HepG2 (cell line): ENCODE measurements around the gene DPEP2NB. TPM values are rescaled to one million over a fixed set of nuclear protein-coding genes. Genes with fewer than 3 reads are reported as not detected.

Experiments used
- DR1 ChIP-seq: sonication (generic); formaldehyde crosslinking; IDR thresholded peaks from 2 replicates; pipeline ENCODE4 v1.8.0; 2021; ENCODE audit warnings: mild to moderate bottlenecking, missing genetic modification reagents, inconsistent platforms
- GATAD2A ChIP-seq: IDR thresholded peaks from 2 replicates; pipeline ENCODE4 v1.6.1; 2016
- HMGA1 ChIP-seq: sonication (generic); formaldehyde crosslinking; conservative IDR thresholded peaks from 2 replicates; pipeline ENCODE4 v1.4.0; 2020; ENCODE audit warnings: missing genetic modification reagents
- MLXIP ChIP-seq: sonication (generic); formaldehyde crosslinking; IDR thresholded peaks from 2 replicates; pipeline ENCODE4 v1.9.0; 2021; ENCODE audit warnings: missing genetic modification reagents, borderline replicate concordance
- MYC ChIP-seq: sonication (generic); formaldehyde crosslinking; IDR thresholded peaks from 2 replicates; pipeline ENCODE4 v1.9.0; 2021; ENCODE audit warnings: missing genetic modification reagents, borderline replicate concordance
- NCOR1 ChIP-seq: fragments of 200-600 bp; sonication (generic); IDR thresholded peaks from 2 replicates; pipeline ENCODE4 v1.7.0; 2017; ENCODE audit warnings: antibody characterized with exemption, low read length, borderline replicate concordance
- NFYB ChIP-seq: sonication (generic); formaldehyde crosslinking; IDR thresholded peaks from 2 replicates; pipeline ENCODE4 v1.4.0; 2020; ENCODE audit warnings: missing genetic modification reagents
- POLR2AphosphoS2 ChIP-seq: IDR thresholded peaks from 2 replicates; pipeline ENCODE4 v1.6.1; 2011; ENCODE audit warnings: low read depth, low read length, improper control_type of control experiment
- RAD51 ChIP-seq: fragments of 450-650 bp; IDR thresholded peaks from 2 replicates; pipeline ENCODE4 v1.6.1; 2016; ENCODE audit warnings: borderline replicate concordance
- SAP130 ChIP-seq: IDR thresholded peaks from 2 replicates; pipeline ENCODE4 v1.6.1; 2016; ENCODE audit warnings: low read depth
- SYNCRIP ChIP-seq: fragments of 200-400 bp; formaldehyde crosslinking; IDR thresholded peaks from 2 replicates; pipeline ENCODE4 v1.6.1; 2018; ENCODE audit warnings: mild to moderate bottlenecking, low read depth, low read length; ENCODE audit not compliant: insufficient read depth
- ZBTB10 ChIP-seq: sonication (generic); formaldehyde crosslinking; IDR thresholded peaks from 2 replicates; pipeline ENCODE4 v1.4.0; 2020; ENCODE audit warnings: missing genetic modification reagents, borderline replicate concordance
- ZBTB38 ChIP-seq: sonication (generic); formaldehyde crosslinking; IDR thresholded peaks from 2 replicates; pipeline ENCODE4 v1.5.1; 2020; ENCODE audit warnings: mild to moderate bottlenecking, missing genetic modification reagents
- ZMYM2 ChIP-seq: sonication (generic); formaldehyde crosslinking; IDR thresholded peaks from 2 replicates; pipeline ENCODE4 v1.8.0; 2022; ENCODE audit warnings: mild to moderate bottlenecking, missing genetic modification reagents
- ZNF121 ChIP-seq: sonication (generic); formaldehyde crosslinking; IDR thresholded peaks from 2 replicates; pipeline ENCODE4 v1.5.0; 2020; ENCODE audit warnings: mild to moderate bottlenecking, missing genetic modification reagents
- ZNF382 ChIP-seq: sonication (generic); formaldehyde crosslinking; IDR thresholded peaks from 2 replicates; pipeline ENCODE4 v1.5.0; 2020; ENCODE audit warnings: missing genetic modification reagents, mild to moderate bottlenecking, borderline replicate concordance
- ZNF589 ChIP-seq: sonication (generic); formaldehyde crosslinking; conservative IDR thresholded peaks from 2 replicates; pipeline ENCODE4 v1.8.0; 2022; ENCODE audit warnings: mild to moderate bottlenecking, moderate library complexity, missing genetic modification reagents
- ZNF788 ChIP-seq: sonication (generic); formaldehyde crosslinking; IDR thresholded peaks from 2 replicates; pipeline ENCODE4 v1.5.0; 2020; ENCODE audit warnings: mild to moderate bottlenecking, missing genetic modification reagents, borderline replicate concordance
- ZSCAN25 ChIP-seq: sonication (generic); formaldehyde crosslinking; IDR thresholded peaks from 2 replicates; pipeline ENCODE4 v1.8.0; 2022; ENCODE audit warnings: mild to moderate bottlenecking, missing genetic modification reagents
- ZSCAN30 ChIP-seq: sonication (generic); formaldehyde crosslinking; IDR thresholded peaks from 2 replicates; pipeline ENCODE4 v1.5.0; 2020; ENCODE audit warnings: mild to moderate bottlenecking, missing genetic modification reagents
- ZUFSP ChIP-seq: sonication (generic); formaldehyde crosslinking; IDR thresholded peaks from 2 replicates; pipeline ENCODE4 v1.9.0; 2021; ENCODE audit warnings: missing genetic modification reagents, mild to moderate bottlenecking, borderline replicate concordance
- polyA plus RNA-seq, 8 experiments: library from polyadenylated mRNA; depleted of rRNA in 3 of 8; stranded (reverse) in 7 of 8; unstranded in 1 of 8; fragments of >200 nt; fragmentation: Illumina TruSeq in 4 of 8; extraction: Trizol in 4 of 8; gene quantifications; 2 replicates each; pipeline versions ENCODE4 v1.2.1 to v1.2.3, GENCODE V29; 2011 to 2016; ENCODE audit warnings: low read depth in 4 of 8, missing spikeins in 1 of 8, mixed read lengths in 1 of 8; ENCODE audit not compliant: insufficient read depth in 1 of 8
- total RNA-seq, 5 experiments: library from RNA; depleted of rRNA; stranded (reverse); fragments of >200 nt; fragmentation: Illumina TruSeq; extraction: Trizol; gene quantifications; 2 replicates each; pipeline ENCODE4 v1.2.3, GENCODE V29; 2016; ENCODE audit warnings: low read depth in 1 of 5
- TF ChIP-seq, protein P1 (sequence below): sonication (generic); formaldehyde crosslinking; IDR thresholded peaks from 2 replicates; pipeline ENCODE4 v1.5.0; 2020; ENCODE audit warnings: missing genetic modification reagents

DPEP2NB gene
- total and polyA plus RNA-seq, 2 of the 13 experiments (the other 11 are each of a cell fraction or from before 2014, with no cell fraction given) = not detected

DNA sequence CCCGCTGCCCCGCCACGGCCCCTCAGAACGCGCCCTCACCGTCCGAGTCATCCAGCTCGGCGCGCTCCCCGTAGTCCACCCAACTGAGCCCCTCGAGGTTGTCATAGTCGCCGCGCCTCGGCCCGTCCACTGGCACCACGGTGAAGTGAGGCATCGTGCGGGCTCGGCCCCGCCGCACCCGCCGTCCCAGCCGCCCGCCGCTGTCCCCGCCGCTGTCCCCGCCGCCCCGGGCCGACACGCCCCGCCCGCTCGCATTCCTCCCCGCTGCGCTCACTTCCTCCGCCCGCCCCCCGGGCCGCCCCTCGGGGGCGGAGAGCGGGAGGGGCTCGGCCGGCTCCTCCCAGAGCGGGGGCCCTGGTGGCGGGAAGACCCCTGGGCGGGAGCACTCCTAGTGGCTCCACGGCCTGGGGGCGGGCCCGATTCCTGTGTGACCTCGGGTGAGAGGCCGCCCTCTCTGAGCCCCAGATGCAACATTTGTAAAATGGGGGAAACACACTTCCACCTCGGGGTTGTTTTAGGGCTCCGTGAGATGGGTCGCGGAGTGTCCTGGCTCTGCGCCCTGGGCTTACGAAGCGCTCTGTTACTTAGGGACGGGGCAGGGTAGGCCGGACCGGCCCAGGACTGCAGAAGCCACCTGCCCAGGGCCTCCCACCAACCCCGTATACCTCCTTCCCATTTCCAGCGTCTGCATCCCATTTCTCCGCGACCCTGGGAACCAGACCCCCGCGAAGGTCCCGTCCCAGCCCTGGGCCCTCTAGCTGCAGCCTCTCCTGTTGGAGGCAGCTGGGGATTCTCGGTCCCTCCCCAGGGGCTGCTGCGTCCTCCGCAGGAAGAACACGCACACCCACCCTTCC is 47.1 kb downstream of the DPEP2NB start, which contains the start of gene SLC12A4 (continued):
- TF ChIP-seq RAD51 = no peak
- TF ChIP-seq ZSCAN30 (CRISPR knock-in tag) = no peak
- TF ChIP-seq DR1 (CRISPR knock-in tag) = peak; percentile 66
- peak; percentile 88 for TF ChIP-seq ZMYM2 (CRISPR knock-in tag)
- no peak for TF ChIP-seq HMGA1 (CRISPR knock-in tag)
- 0 out of 2 replicates have a peak, but pooled peaks have one; percentile 7 for TF ChIP-seq ZNF589 (CRISPR knock-in tag)
- peak; percentile 29 for TF ChIP-seq MYC (CRISPR knock-in tag)
- TF ChIP-seq SAP130 = peak; percentile 86
- TF ChIP-seq ZUFSP (CRISPR knock-in tag) = no peak
- no peak for TF ChIP-seq SYNCRIP
- TF ChIP-seq, protein P1, sequence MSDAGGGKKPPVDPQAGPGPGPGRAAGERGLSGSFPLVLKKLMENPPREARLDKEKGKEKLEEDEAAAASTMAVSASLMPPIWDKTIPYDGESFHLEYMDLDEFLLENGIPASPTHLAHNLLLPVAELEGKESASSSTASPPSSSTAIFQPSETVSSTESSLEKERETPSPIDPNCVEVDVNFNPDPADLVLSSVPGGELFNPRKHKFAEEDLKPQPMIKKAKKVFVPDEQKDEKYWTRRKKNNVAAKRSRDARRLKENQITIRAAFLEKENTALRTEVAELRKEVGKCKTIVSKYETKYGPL (CRISPR knock-in tag) = 0 out of 2 replicates have a peak, but pooled peaks have one; percentile 36
- peak; percentile 67; the same call in 1 of the 2 replicates for TF ChIP-seq ZNF788 (CRISPR knock-in tag)
- peak; percentile 17; the same call in 1 of the 2 replicates for TF ChIP-seq ZBTB38 (CRISPR knock-in tag)
- peak; percentile 75 for TF ChIP-seq ZSCAN25 (CRISPR knock-in tag)
- no peak for TF ChIP-seq ZNF382 (CRISPR knock-in tag)
- TF ChIP-seq NCOR1 = no peak; the same call in 1 of the 2 replicates
- TF ChIP-seq ZBTB10 (CRISPR knock-in tag) = no peak
- TF ChIP-seq NFYB (CRISPR knock-in tag) = peak; percentile 49
- no peak for TF ChIP-seq POLR2AphosphoS2
- peak; percentile 65; the same call in 1 of the 2 replicates for TF ChIP-seq MLXIP (CRISPR knock-in tag)
- TF ChIP-seq GATAD2A = peak; percentile 28; the same call in 1 of the 2 replicates
- TF ChIP-seq ZNF121 (CRISPR knock-in tag) = peak; percentile 99
